Measurements from ENCODE around the gene CYP2U1. TPM values are rescaled to one million over a fixed set of nuclear protein-coding genes. Genes with fewer than 3 reads are reported as not detected.

CYP2U1 gene
- total and polyA plus RNA-seq, 2 of the 8 experiments (the other 6 are each of a cell fraction or from before 2014, with no cell fraction given) = 3.1 to 5.0 TPM

GRCh38 chr4:107900067-107900466 lies 31.3 kb upstream of the CYP2U1 start:
- no peak for TF ChIP-seq YY1 (IDR thresholded peaks at IDR 0.05; ENCODE audit: low read depth, low read length)
- Histone ChIP-seq H3K27me3 (replicated peaks in 1 of 4; ENCODE audit: control insufficient read depth in 3 of 4, extremely low read depth in 1 of 4, insufficient read depth in 3 of 4, low read length in 3 of 4) (no peaks in the 10 kb centered on the region), H2AFZ (ENCODE audit: low read length) (no peak overlapping the region), H3K14ac (ENCODE audit: insufficient read length) (no peak overlapping the region), H3K4ac (replicated peaks; ENCODE audit: insufficient read length, low read depth, low read length) (no peak overlapping the region), H4K91ac (replicated peaks; ENCODE audit: insufficient read length, low read length) (no peak overlapping the region), H3K18ac (ENCODE audit: extremely low read depth, low read length) (no peak overlapping the region), H4K5ac (ENCODE audit: insufficient read length, low read depth, low read length) (no peak overlapping the region), H3K4me1 (replicated peaks in 1 of 4; ENCODE audit: control insufficient read depth in 3 of 4, insufficient read depth in 4 of 4, low read length in 3 of 4) (no peaks in the 10 kb centered on the region), H2BK12ac (ENCODE audit: low read depth, low read length) (no peak overlapping the region), H3K23me2 (ENCODE audit: low read depth, low read length) (no peaks in the 10 kb centered on the region), H4K20me1 (replicated peaks in 1 of 2; ENCODE audit: control insufficient read depth in 1 of 2, insufficient read depth in 2 of 2, low read length in 2 of 2) (no peaks in the 10 kb centered on the region), H4K8ac (ENCODE audit: extremely low read depth, insufficient read depth, low read length) (no peak overlapping the region), H3K56ac (replicated peaks; ENCODE audit: insufficient read length, low read depth, low read length) (no peak overlapping the region), H3K9ac (replicated peaks in 1 of 4; ENCODE audit: extremely low read depth in 1 of 4, low read depth in 3 of 4, low read length in 3 of 4) (no peak overlapping the region), H3K79me2 (ENCODE audit: control insufficient read depth in 1 of 2, insufficient read depth in 2 of 2, low read length in 2 of 2) (no peaks in the 10 kb centered on the region), H2BK5ac (ENCODE audit: low read depth, low read length) (no peak overlapping the region), H2BK20ac (ENCODE audit: low read length) (no peak overlapping the region), H2BK120ac (replicated peaks; ENCODE audit: low read depth, low read length) (no peak overlapping the region), H3K79me1 (ENCODE audit: low read depth, low read length) (no peaks in the 10 kb centered on the region), H3K23ac (ENCODE audit: insufficient read length) (no peak overlapping the region), H2AK5ac (ENCODE audit: low read depth, low read length) (no peak overlapping the region), H3K4me3 (ENCODE audit: extremely low read depth in 1 of 4, insufficient read depth in 2 of 4, low read depth in 3 of 4, low read length in 4 of 4) (no peak overlapping the region), H3K27ac (ENCODE audit: low read depth, low read length) (no peak overlapping the region), H2BK15ac (ENCODE audit: low read length) (no peak overlapping the region), H3K4me2 (ENCODE audit: insufficient read depth in 1 of 2, low read depth in 2 of 2, low read length in 2 of 2) (no peak overlapping the region), H3K9me3 (ENCODE audit: insufficient read depth in 2 of 2, low read depth in 1 of 2, low read length in 1 of 2) (0 out of 4 replicates have a peak, but pooled peaks cover 0 to 4% of the 10 kb centered on the region in 2 experiments), H3K36me3 (ENCODE audit: control insufficient read depth in 2 of 4, insufficient read depth in 4 of 4, low read length in 3 of 4) (no peaks in the 10 kb centered on the region; a peak in 2 of 8 replicates)
- FAIRE-seq (no peak), DNase-seq (ENCODE audit: low read depth in 1 of 2, low spot score in 2 of 2) (no peak)
- ChIA-PET CTCF (ENCODE audit: partially characterized antibody) (interaction anchor here (0.7 to 1.4 kb wide), 9 partner anchors 9 to 165 kb away, joined by 3 to 5 read pairs (median 4); no protein-coding TSS in a partner anchor), POLR2A (ENCODE audit: partially characterized antibody) (no interaction called here)
- 93% methylated on average over 4 of the region's 4 CpGs; no CpG with 5 or more reads in 1 of the 2 experiments for WGBS, 2 experiments (ENCODE audit: extremely low coverage in 1 of 2, insufficient coverage in 1 of 2, insufficient read length in 1 of 2, insufficient replicate concordance in 2 of 2, low coverage in 1 of 2, low lambda C conversion rate in 2 of 2, missing lambda C conversion rate in 1 of 2)

Measured in H1 (cell line).